ENCODE results near the gene TEAD4. TPM values are rescaled to one million over a fixed set of nuclear protein-coding genes. Genes with fewer than 3 reads are reported as not detected.

TEAD4 gene
- total RNA-seq, 1 donor from 2014 or later: 4.2 TPM

- no peaks in the 10 kb centered on the region for H3K27me3 ChIP-seq (ENCODE audit: control insufficient read depth, insufficient read depth, low read length)
- H3K4me3 ChIP-seq (ENCODE audit: low read depth, low read length): no peak overlapping the region
- FAIRE-seq: no peak
- TF ChIP-seq, protein P1, sequence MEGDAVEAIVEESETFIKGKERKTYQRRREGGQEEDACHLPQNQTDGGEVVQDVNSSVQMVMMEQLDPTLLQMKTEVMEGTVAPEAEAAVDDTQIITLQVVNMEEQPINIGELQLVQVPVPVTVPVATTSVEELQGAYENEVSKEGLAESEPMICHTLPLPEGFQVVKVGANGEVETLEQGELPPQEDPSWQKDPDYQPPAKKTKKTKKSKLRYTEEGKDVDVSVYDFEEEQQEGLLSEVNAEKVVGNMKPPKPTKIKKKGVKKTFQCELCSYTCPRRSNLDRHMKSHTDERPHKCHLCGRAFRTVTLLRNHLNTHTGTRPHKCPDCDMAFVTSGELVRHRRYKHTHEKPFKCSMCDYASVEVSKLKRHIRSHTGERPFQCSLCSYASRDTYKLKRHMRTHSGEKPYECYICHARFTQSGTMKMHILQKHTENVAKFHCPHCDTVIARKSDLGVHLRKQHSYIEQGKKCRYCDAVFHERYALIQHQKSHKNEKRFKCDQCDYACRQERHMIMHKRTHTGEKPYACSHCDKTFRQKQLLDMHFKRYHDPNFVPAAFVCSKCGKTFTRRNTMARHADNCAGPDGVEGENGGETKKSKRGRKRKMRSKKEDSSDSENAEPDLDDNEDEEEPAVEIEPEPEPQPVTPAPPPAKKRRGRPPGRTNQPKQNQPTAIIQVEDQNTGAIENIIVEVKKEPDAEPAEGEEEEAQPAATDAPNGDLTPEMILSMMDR (IDR thresholded peaks at IDR 0.05; ENCODE audit: insufficient read depth, low read length, severe bottlenecking): no peak
- no peaks in the 10 kb centered on the region for H3K36me3 ChIP-seq (ENCODE audit: control insufficient read depth, insufficient read depth, low read length)
- DNase-seq (ENCODE audit: low read depth): no peak
Observed at GRCh38 chr12:3047961-3048360, 88.8 kb downstream of the TEAD4 start.

- FAIRE-seq (no peak), DNase-seq (ENCODE audit: low read depth) (no peak)
- TF ChIP-seq, protein P1 (IDR thresholded peaks at IDR 0.05; ENCODE audit: insufficient read depth, low read length, severe bottlenecking): no peak
- H3K4me3 ChIP-seq (ENCODE audit: low read depth, low read length): no peak overlapping the region
- H3K36me3 ChIP-seq (ENCODE audit: control insufficient read depth, insufficient read depth, low read length): no peaks in the 10 kb centered on the region
- H3K27me3 ChIP-seq (ENCODE audit: control insufficient read depth, insufficient read depth, low read length): no peaks in the 10 kb centered on the region
Observed at GRCh38 chr12:3048540-3048939, 89.3 kb downstream of the TEAD4 start.

DNA sequence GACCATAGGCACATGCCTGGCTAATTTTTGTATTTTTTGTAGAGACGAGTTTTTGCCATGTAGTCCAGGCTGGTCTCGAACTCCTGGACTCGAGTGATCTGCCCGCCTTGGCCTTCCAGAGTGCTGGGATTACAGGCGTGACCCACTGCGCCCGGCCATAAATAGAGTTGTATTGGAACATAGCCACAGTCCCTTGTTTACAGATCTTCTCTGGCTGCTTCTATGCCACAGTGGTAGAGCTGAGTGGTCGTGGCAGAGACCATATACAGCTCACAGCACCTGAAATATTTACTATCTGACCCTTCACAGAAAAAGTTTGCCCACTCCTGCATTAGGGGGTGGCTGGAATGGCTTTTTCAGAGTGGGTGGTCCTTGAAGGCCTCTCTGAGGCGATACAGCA, 90.0 kb downstream of the TEAD4 start:
- Histone ChIP-seq H3K4me3 (ENCODE audit: low read depth, low read length) (no peak overlapping the region), H3K27me3 (ENCODE audit: control insufficient read depth, insufficient read depth, low read length) (no peaks in the 10 kb centered on the region), H3K36me3 (ENCODE audit: control insufficient read depth, insufficient read depth, low read length) (no peaks in the 10 kb centered on the region)
- DNase-seq (ENCODE audit: low read depth): no peak
- TF ChIP-seq, protein P1 (IDR thresholded peaks at IDR 0.05; ENCODE audit: insufficient read depth, low read length, severe bottlenecking): no peak
- FAIRE-seq: no peak

DNA sequence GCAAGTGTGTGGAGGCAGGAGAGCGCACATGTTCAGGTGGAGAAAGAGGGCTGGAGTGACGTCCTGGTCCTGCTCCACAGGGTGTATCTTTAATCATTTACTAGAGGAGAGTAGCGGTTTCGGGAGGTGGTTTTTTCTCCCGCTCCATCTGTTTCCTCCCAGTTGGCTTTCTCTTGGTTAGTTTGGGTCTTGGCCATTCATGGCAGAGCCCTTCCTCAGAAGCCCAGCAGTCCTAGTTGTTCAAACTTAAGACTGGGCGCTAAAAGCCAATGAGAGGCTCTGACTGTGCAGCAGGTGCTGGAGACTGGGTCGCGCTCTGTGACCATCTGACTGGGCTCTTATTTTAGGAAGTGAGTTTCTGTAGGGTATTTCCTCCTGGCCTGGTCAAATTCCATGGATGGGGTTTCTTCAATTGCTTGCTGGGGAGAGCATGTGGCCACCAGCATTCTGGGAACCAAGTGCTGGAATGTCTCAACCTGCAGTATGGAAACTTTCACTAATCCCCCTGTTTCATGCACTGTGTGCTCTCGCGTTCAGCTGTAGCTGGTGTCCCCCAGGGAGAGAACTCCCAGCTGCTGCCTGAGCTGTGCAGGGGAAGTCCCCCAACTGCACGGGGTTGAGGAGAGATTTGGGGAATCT, 90.5 kb downstream of the TEAD4 start:
- H3K4me3 ChIP-seq (ENCODE audit: low read depth, low read length): no peak overlapping the region
- no peak for FAIRE-seq
- no peaks in the 10 kb centered on the region for H3K36me3 ChIP-seq (ENCODE audit: control insufficient read depth, insufficient read depth, low read length)
- TF ChIP-seq, protein P1 (IDR thresholded peaks at IDR 0.05; ENCODE audit: insufficient read depth, low read length, severe bottlenecking): no peak
- no peaks in the 10 kb centered on the region for H3K27me3 ChIP-seq (ENCODE audit: control insufficient read depth, insufficient read depth, low read length)
- no peak for DNase-seq (ENCODE audit: low read depth)

DNA sequence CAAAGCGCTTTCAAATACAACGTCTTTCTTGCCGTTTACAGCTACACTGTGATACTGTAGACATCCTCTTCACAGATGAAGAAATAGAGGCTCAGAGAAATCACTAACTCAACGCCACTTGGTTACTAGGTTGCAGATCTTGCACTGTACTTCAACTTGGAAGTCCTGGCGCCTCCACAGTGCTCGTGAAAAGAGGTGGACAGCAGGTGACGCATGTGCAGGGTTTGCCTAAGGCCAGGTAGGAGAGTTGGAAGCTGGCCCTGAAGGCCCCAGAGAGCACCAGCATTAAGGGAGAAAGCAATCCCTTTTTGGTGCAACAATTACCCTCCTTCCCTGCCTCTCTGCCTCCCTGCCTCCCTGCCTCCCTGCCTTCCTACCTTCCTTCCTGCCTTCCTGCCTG, 95.2 kb downstream of the TEAD4 start:
- TF ChIP-seq, protein P1 (IDR thresholded peaks at IDR 0.05; ENCODE audit: insufficient read depth, low read length, severe bottlenecking): no peak
- peaks cover 5% of the 10 kb centered on the region for H3K27me3 ChIP-seq (ENCODE audit: control insufficient read depth, insufficient read depth, low read length)
- FAIRE-seq (no peak), DNase-seq (ENCODE audit: low read depth) (no peak)
- no peak overlapping the region for H3K4me3 ChIP-seq (ENCODE audit: low read depth, low read length)
- H3K36me3 ChIP-seq (ENCODE audit: control insufficient read depth, insufficient read depth, low read length): no peaks in the 10 kb centered on the region

All from bronchial epithelial cell (primary cell).